ENCODE results near the gene TLL2. TPM values are rescaled to one million over a fixed set of nuclear protein-coding genes. Genes with fewer than 3 reads are reported as not detected.
"Not testable (repeated sequence)": the region's sequence is repeated elsewhere in the genome, so short reads cannot be mapped to it uniquely, and the experiment has no call there.

Gene TLL2
- under 1 TPM; 0.34 to 0.37 TPM for total RNA-seq
- long read RNA-seq, partial matches to known transcripts, result 1 of 1 reads
- long read RNA-seq, other reads (novel, unspliced or antisense), result 0 of 1 reads

GRCh38 chr10:96513698-96514561, at the start of gene TLL2:
TLL2 (minus strand) TSS chr10:96513926; CDS start chr10:96513685, 241 bp downstream.
- intact Hi-C loops (cut with DNase I, micrococcal nuclease), result loop anchor here in 1 of 2 donors (5.0 kb wide), 1 partner anchor 117 kb away; no protein-coding TSS in a partner anchor
- ATAC-seq, result peak; percentile 91
- peak; percentile 87 to 89 for DNase-seq

- intact Hi-C loops (cut with DNase I, micrococcal nuclease), result no loop called here
- ATAC-seq (peak; percentile 83), DNase-seq (no peak)
These were observed 47.5 kb upstream of the TLL2 start for GRCh38 chr10:96560966-96561887.

GRCh38 chr10:96560489-96560888, 46.8 kb upstream of the TLL2 start:
- intact Hi-C loops (cut with DNase I, micrococcal nuclease), result no loop called here
- DNase-seq, result no peak
- ATAC-seq, result no peak

GRCh38 chr10:96556003-96556402, 42.3 kb upstream of the TLL2 start:
- intact Hi-C loops (cut with DNase I, micrococcal nuclease), result no loop called here
- ATAC-seq (peak; percentile 53), DNase-seq (no peak)

- DNase-seq (no peak), ATAC-seq (no peak)
- intact Hi-C loops (cut with DNase I, micrococcal nuclease), result no loop called here
These were observed 41.6 kb upstream of the TLL2 start for GRCh38 chr10:96555330-96555729.

- intact Hi-C loops (cut with DNase I, micrococcal nuclease), result no loop called here
- ATAC-seq (no peak), DNase-seq (peak in 1 of 2 donors; percentile 14)
These were observed 34.9 kb upstream of the TLL2 start for GRCh38 chr10:96548589-96548988.

- intact Hi-C loops (cut with DNase I, micrococcal nuclease); ATAC-seq; DNase-seq: not testable (repeated sequence)
These were observed 31.8 kb upstream of the TLL2 start for GRCh38 chr10:96545558-96545957.

- intact Hi-C loops (cut with DNase I, micrococcal nuclease), result no loop called here
- DNase-seq (no peak), ATAC-seq (no peak)
These were observed 28.2 kb upstream of the TLL2 start for GRCh38 chr10:96541921-96542320.

GRCh38 chr10:96540240-96540639, 26.5 kb upstream of the TLL2 start:
- no peak for DNase-seq
- intact Hi-C loops (cut with DNase I, micrococcal nuclease), result no loop called here
- peak; percentile 56 for ATAC-seq

GRCh38 chr10:96538683-96539082, 25.0 kb upstream of the TLL2 start:
- intact Hi-C loops (cut with DNase I, micrococcal nuclease), result no loop called here
- DNase-seq (no peak), ATAC-seq (no peak)

GRCh38 chr10:96536129-96536528, 22.4 kb upstream of the TLL2 start:
- ATAC-seq, result no peak
- DNase-seq, result no peak
- intact Hi-C loops (cut with DNase I, micrococcal nuclease), result no loop called here

- DNase-seq, result no peak
These were observed 18.8 kb upstream of the TLL2 start for GRCh38 chr10:96532523-96532922.

GRCh38 chr10:96529634-96530279, 16.0 kb upstream of the TLL2 start:
- no peak for DNase-seq
- no peak for ATAC-seq
- intact Hi-C loops (cut with DNase I, micrococcal nuclease), result no loop called here

More at GRCh38 chr10:96532523-96532922, 18.8 kb upstream of the TLL2 start:
- intact Hi-C loops (cut with DNase I, micrococcal nuclease), result no loop called here
- ATAC-seq, result peak; percentile 82

GRCh38 chr10:96524741-96525140, 11.0 kb upstream of the TLL2 start:
- ATAC-seq (no peak), DNase-seq (no peak)
- intact Hi-C loops (cut with DNase I, micrococcal nuclease), result no loop called here

- ATAC-seq (no peak), DNase-seq (no peak)
- intact Hi-C loops (cut with DNase I, micrococcal nuclease), result no loop called here
These were observed 3.6 kb upstream of the TLL2 start for GRCh38 chr10:96517284-96517683.

- intact Hi-C loops (cut with DNase I, micrococcal nuclease), result no loop called here
- no peak for ATAC-seq
- no peak for DNase-seq
These were observed 2.6 kb upstream of the TLL2 start for GRCh38 chr10:96516337-96516736.

GRCh38 chr10:96513305-96513697, 425 bp downstream of the TLL2 start:
- intact Hi-C loops (cut with DNase I, micrococcal nuclease), result loop anchor here in 1 of 2 donors (5.0 kb wide), 1 partner anchor 116 kb away; no protein-coding TSS in a partner anchor
- no peak for DNase-seq
- no peak for ATAC-seq

GRCh38 chr10:96512524-96513304, 1.0 kb downstream of the TLL2 start:
- DNase-seq, result peak; percentile 36 to 37
- peak; percentile 20 for ATAC-seq
- intact Hi-C loops (cut with DNase I, micrococcal nuclease), result loop anchor here in 1 of 2 donors (5.0 kb wide), 1 partner anchor 115 kb away; no protein-coding TSS in a partner anchor
